Calu3 (cell line): Measurements from ENCODE around the gene TMEM266. TPM values are rescaled to one million over a fixed set of nuclear protein-coding genes. Genes with fewer than 3 reads are reported as not detected.

ENCODE experiments used
- BruUV-seq: library from RNA; stranded (reverse); fragments of 400-500 nt; replicated peaks from 2 replicates; lab custom pipeline; 2021; lab: Mats Ljungman, UMichigan
- CTCF ChIA-PET: fragments of 300-600 bp; sonication (Branson Sonifier 250); formaldehyde crosslinking; loops from one replicate; lab custom pipeline; 2022; ENCODE audit warnings: antibody characterized with exemption; lab: Charles Lee
- DNase-seq: peaks from one replicate; pipeline ENCODE4 v3.0.0; 2022
- H3K27ac Mint-ChIP-seq: one replicate; pipeline ENCODE4 v1.8.0; 2022; ENCODE audit warnings: mixed read lengths; ENCODE audit not compliant: unreplicated experiment
- H3K27me3 Mint-ChIP-seq: one replicate; pipeline ENCODE4 v1.8.0; 2022; ENCODE audit warnings: mixed read lengths; ENCODE audit not compliant: unreplicated experiment
- H3K36me3 Mint-ChIP-seq: one replicate; pipeline ENCODE4 v1.8.0; 2022; ENCODE audit warnings: mild to moderate bottlenecking, moderate library complexity, mixed read lengths; ENCODE audit not compliant: insufficient read depth, unreplicated experiment
- H3K4me1 Mint-ChIP-seq: one replicate; pipeline ENCODE4 v1.8.0; 2022; ENCODE audit warnings: mild to moderate bottlenecking, low read depth, mixed read lengths; ENCODE audit not compliant: unreplicated experiment
- H3K4me3 Mint-ChIP-seq: one replicate; pipeline ENCODE4 v1.8.0; 2022; ENCODE audit warnings: mild to moderate bottlenecking, low read depth, moderate library complexity, mixed read lengths; ENCODE audit not compliant: unreplicated experiment
- H3K9me3 Mint-ChIP-seq: one replicate; pipeline ENCODE4 v1.8.0; 2022; ENCODE audit warnings: low read depth, mixed read lengths; ENCODE audit not compliant: unreplicated experiment
- CTCF ChIP-seq: fragments of 200-600 bp; IDR thresholded peaks from one replicate; pipeline ENCODE4 v1.8.0; 2022; ENCODE audit warnings: antibody characterized with exemption; ENCODE audit not compliant: unreplicated experiment
- intact Hi-C: fragments of 100-400 bp; cut with micrococcal nuclease; formaldehyde crosslinking; loops from one replicate; pipeline ENCODE4 v1.10.0; 2022; ENCODE audit not compliant: unreplicated experiment
- total RNA-seq: library from RNA; stranded (reverse); gene quantifications from 2 replicates; pipeline ENCODE4 v1.2.3, GENCODE V29; 2022

The TMEM266 gene
- total RNA-seq, 1 experiment from 2014 or later: not detected

- Mint-ChIP-seq H3K4me3 (no peak overlapping the region), H3K9me3 (no peaks in the 10 kb centered on the region), H3K27ac (no peak overlapping the region), H3K27me3 (peaks cover 98% of the 10 kb centered on the region), H3K36me3 (no peaks in the 10 kb centered on the region), H3K4me1 (no peaks in the 10 kb centered on the region)
- TF ChIP-seq CTCF: no peak
- no TSS peak for BruUV-seq
- DNase-seq: no peak
- intact Hi-C loops: no loop called here
- CTCF ChIA-PET: interaction anchor here (0.6 kb wide), 1 partner anchor 395 kb away, joined by 7 read pairs; no protein-coding TSS in a partner anchor
Observed at GRCh38 chr15:76100361-76100760, 40.6 kb downstream of the TMEM266 start.

- Mint-ChIP-seq H3K4me3 (no peak overlapping the region), H3K9me3 (no peaks in the 10 kb centered on the region), H3K36me3 (no peaks in the 10 kb centered on the region), H3K27ac (no peak overlapping the region), H3K27me3 (peaks cover 85% of the 10 kb centered on the region), H3K4me1 (no peaks in the 10 kb centered on the region)
- intact Hi-C loops: no loop called here
- DNase-seq: no peak
- CTCF ChIA-PET: interaction anchor here (0.5 kb wide), 1 partner anchor 236 kb away, joined by 3 read pairs; no protein-coding TSS in a partner anchor
- no peak for TF ChIP-seq CTCF
- BruUV-seq: no TSS peak
Observed at GRCh38 chr15:76101655-76102054, 41.9 kb downstream of the TMEM266 start.

- intact Hi-C loops: no loop called here
- BruUV-seq: no TSS peak
- TF ChIP-seq CTCF: no peak
- CTCF ChIA-PET: no interaction called here
- DNase-seq: no peak
- no peaks in the 10 kb centered on the region for H3K9me3 Mint-ChIP-seq
- H3K4me1 Mint-ChIP-seq: no peaks in the 10 kb centered on the region
- H3K27me3 Mint-ChIP-seq: peaks cover 73% of the 10 kb centered on the region
- H3K27ac Mint-ChIP-seq: no peak overlapping the region
- H3K4me3 Mint-ChIP-seq: no peak overlapping the region
- no peaks in the 10 kb centered on the region for H3K36me3 Mint-ChIP-seq
Observed at GRCh38 chr15:76105391-76105790, 45.6 kb downstream of the TMEM266 start.

GRCh38 chr15:76105911-76106310 is 46.1 kb downstream of the TMEM266 start:
- no peaks in the 10 kb centered on the region for H3K9me3 Mint-ChIP-seq
- H3K36me3 Mint-ChIP-seq: no peaks in the 10 kb centered on the region
- no peak overlapping the region for H3K4me3 Mint-ChIP-seq
- TF ChIP-seq CTCF: no peak
- no peak overlapping the region for H3K27ac Mint-ChIP-seq
- intact Hi-C loops: no loop called here
- BruUV-seq: no TSS peak
- DNase-seq: no peak
- H3K4me1 Mint-ChIP-seq: no peaks in the 10 kb centered on the region
- peaks cover 72% of the 10 kb centered on the region for H3K27me3 Mint-ChIP-seq
- CTCF ChIA-PET: no interaction called here
